SK-N-SH (cell line): ENCODE results near the gene ACTN4.

Experiments used
- CTCF ChIP-seq: fragments of 200-600 bp; sonication (generic); IDR thresholded peaks from 2 replicates; pipeline ENCODE4 v1.6.1; 2017; ENCODE audit warnings: antibody characterized with exemption, mild to moderate bottlenecking, moderate library complexity
- EZH2phosphoT487 ChIP-seq: fragments of 200-600 bp; sonication (generic); IDR thresholded peaks from 2 replicates; pipeline ENCODE4 v1.6.1; 2017; ENCODE audit warnings: low read depth, mixed run types, mild to moderate bottlenecking, antibody characterized with exemption, moderate library complexity, borderline replicate concordance
- MEF2A ChIP-seq: IDR thresholded peaks from 2 replicates; pipeline ENCODE4 v1.4.0; 2012; ENCODE audit warnings: low read depth, borderline replicate concordance
- RAD21 ChIP-seq: IDR thresholded peaks from 2 replicates; pipeline ENCODE4 v1.6.1; 2012; ENCODE audit warnings: mild to moderate bottlenecking, low read length
- SIN3A ChIP-seq: IDR thresholded peaks from 2 replicates; pipeline ENCODE4 v1.6.1; 2012; ENCODE audit warnings: low read depth, mild to moderate bottlenecking, low read length, moderate library complexity, borderline replicate concordance
- TF ChIP-seq, protein P1 (sequence below): IDR thresholded peaks from 2 replicates; pipeline ENCODE4 v1.6.1; 2012; ENCODE audit warnings: mild to moderate bottlenecking, low read depth, low read length, moderate library complexity
- TF ChIP-seq, protein P2 (sequence below): IDR thresholded peaks from 2 replicates; pipeline ENCODE4 v1.4.0; 2012; ENCODE audit warnings: low read depth

GRCh38 chr19:38707512-38708114 is 60.2 kb downstream of the ACTN4 start:
- no peak for TF ChIP-seq SIN3A
- TF ChIP-seq RAD21: no peak
- no peak for TF ChIP-seq CTCF
- TF ChIP-seq, protein P1, sequence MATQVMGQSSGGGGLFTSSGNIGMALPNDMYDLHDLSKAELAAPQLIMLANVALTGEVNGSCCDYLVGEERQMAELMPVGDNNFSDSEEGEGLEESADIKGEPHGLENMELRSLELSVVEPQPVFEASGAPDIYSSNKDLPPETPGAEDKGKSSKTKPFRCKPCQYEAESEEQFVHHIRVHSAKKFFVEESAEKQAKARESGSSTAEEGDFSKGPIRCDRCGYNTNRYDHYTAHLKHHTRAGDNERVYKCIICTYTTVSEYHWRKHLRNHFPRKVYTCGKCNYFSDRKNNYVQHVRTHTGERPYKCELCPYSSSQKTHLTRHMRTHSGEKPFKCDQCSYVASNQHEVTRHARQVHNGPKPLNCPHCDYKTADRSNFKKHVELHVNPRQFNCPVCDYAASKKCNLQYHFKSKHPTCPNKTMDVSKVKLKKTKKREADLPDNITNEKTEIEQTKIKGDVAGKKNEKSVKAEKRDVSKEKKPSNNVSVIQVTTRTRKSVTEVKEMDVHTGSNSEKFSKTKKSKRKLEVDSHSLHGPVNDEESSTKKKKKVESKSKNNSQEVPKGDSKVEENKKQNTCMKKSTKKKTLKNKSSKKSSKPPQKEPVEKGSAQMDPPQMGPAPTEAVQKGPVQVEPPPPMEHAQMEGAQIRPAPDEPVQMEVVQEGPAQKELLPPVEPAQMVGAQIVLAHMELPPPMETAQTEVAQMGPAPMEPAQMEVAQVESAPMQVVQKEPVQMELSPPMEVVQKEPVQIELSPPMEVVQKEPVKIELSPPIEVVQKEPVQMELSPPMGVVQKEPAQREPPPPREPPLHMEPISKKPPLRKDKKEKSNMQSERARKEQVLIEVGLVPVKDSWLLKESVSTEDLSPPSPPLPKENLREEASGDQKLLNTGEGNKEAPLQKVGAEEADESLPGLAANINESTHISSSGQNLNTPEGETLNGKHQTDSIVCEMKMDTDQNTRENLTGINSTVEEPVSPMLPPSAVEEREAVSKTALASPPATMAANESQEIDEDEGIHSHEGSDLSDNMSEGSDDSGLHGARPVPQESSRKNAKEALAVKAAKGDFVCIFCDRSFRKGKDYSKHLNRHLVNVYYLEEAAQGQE: no peak
- TF ChIP-seq, protein P2, sequence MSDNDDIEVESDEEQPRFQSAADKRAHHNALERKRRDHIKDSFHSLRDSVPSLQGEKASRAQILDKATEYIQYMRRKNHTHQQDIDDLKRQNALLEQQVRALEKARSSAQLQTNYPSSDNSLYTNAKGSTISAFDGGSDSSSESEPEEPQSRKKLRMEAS: no peak
- TF ChIP-seq EZH2phosphoT487: no peak
- no peak for TF ChIP-seq MEF2A
